GM18867 (cell line): ENCODE measurements around the gene TTC28.
"Not testable (repeated sequence)": the region's sequence is repeated elsewhere in the genome, so short reads cannot be mapped to it uniquely, and the experiment has no call there.

Experiments
- ATAC-seq: cut with Tn5 transposase; IDR thresholded peaks from one replicate; pipeline ENCODE4 v1.9.1; 2021; ENCODE audit warnings: mild to moderate bottlenecking, moderate library complexity; ENCODE audit not compliant: unreplicated experiment

The TTC28 gene

GRCh38 chr22:28608546-28608945 is 71.1 kb downstream of the TTC28 start:
- ATAC-seq = no peak

GRCh38 chr22:28607795-28608194 is 71.8 kb downstream of the TTC28 start:
- no peak for ATAC-seq

GRCh38 chr22:28604966-28605761 is 74.5 kb downstream of the TTC28 start:
- no peak for ATAC-seq

GRCh38 chr22:28601915-28602314 is 77.7 kb downstream of the TTC28 start:
- no peak for ATAC-seq

- ATAC-seq = no peak
Observed at GRCh38 chr22:28600546-28601143, 79.0 kb downstream of the TTC28 start.

- ATAC-seq = no peak
Observed at GRCh38 chr22:28599693-28600092, 79.9 kb downstream of the TTC28 start.

GRCh38 chr22:28597665-28598064 is 82.0 kb downstream of the TTC28 start:
- no peak for ATAC-seq

GRCh38 chr22:28594797-28595462 is 84.7 kb downstream of the TTC28 start:
- ATAC-seq = no peak

- no peak for ATAC-seq
Observed at GRCh38 chr22:28594076-28594796, 85.4 kb downstream of the TTC28 start.

GRCh38 chr22:28593299-28593698 is 86.3 kb downstream of the TTC28 start:
- no peak for ATAC-seq

- no peak for ATAC-seq
Observed at GRCh38 chr22:28589102-28589750, 90.4 kb downstream of the TTC28 start.

- ATAC-seq = no peak
Observed at GRCh38 chr22:28585324-28585723, 94.3 kb downstream of the TTC28 start.

- ATAC-seq = no peak
Observed at GRCh38 chr22:28582806-28583205, 96.8 kb downstream of the TTC28 start.

- no peak for ATAC-seq
Observed at GRCh38 chr22:28581016-28581415, 98.6 kb downstream of the TTC28 start.

GRCh38 chr22:28576162-28576561 is 103.5 kb downstream of the TTC28 start:
- no peak for ATAC-seq

- ATAC-seq = no peak
Observed at GRCh38 chr22:28574159-28574788, 105.4 kb downstream of the TTC28 start.

GRCh38 chr22:28570696-28571373 is 108.8 kb downstream of the TTC28 start:
- ATAC-seq = no peak

GRCh38 chr22:28568974-28569373 is 110.7 kb downstream of the TTC28 start:
- ATAC-seq = not testable (repeated sequence)

GRCh38 chr22:28568099-28568498 is 111.5 kb downstream of the TTC28 start:
- no peak for ATAC-seq
